NCI-H345 treated with DMSO at 0.1 percent for 48 hours (cell line): ENCODE measurements around the gene SLC25A30.
"Not testable (repeated sequence)": the region's sequence is repeated elsewhere in the genome, so short reads cannot be mapped to it uniquely, and the experiment has no call there.

Experiments
- DNase-seq: peaks from one replicate; lab custom pipeline; 2025; ENCODE audit not compliant: unreplicated experiment; lab: John Stamatoyannopoulos, UW

SLC25A30 gene

GRCh38 chr13:45433381-45433790 lies 15.2 kb upstream of the SLC25A30 start:
- DNase-seq, result no peak

- no peak for DNase-seq
Measured at GRCh38 chr13:45432737-45433380, 14.7 kb upstream of the SLC25A30 start.

GRCh38 chr13:45426056-45426841 lies 8.1 kb upstream of the SLC25A30 start:
- not testable (repeated sequence) for DNase-seq

GRCh38 chr13:45422731-45423292 lies 4.6 kb upstream of the SLC25A30 start:
- no peak for DNase-seq

- DNase-seq, result no peak
Measured at GRCh38 chr13:45419945-45420344, 1.8 kb upstream of the SLC25A30 start.

- not testable (repeated sequence) for DNase-seq
Measured at GRCh38 chr13:45419389-45419788, 1.2 kb upstream of the SLC25A30 start.

- DNase-seq, result no peak
Measured at GRCh38 chr13:45416516-45417128, 1.6 kb downstream of the SLC25A30 start.

- DNase-seq, result no peak
Measured at GRCh38 chr13:45415112-45415511, 3.1 kb downstream of the SLC25A30 start.

- no peak for DNase-seq
Measured at GRCh38 chr13:45413826-45414307, 4.3 kb downstream of the SLC25A30 start.

GRCh38 chr13:45412274-45413049 lies 5.7 kb downstream of the SLC25A30 start:
- DNase-seq, result no peak

GRCh38 chr13:45411631-45412030 lies 6.5 kb downstream of the SLC25A30 start:
- DNase-seq, result no peak

- no peak for DNase-seq
Measured at GRCh38 chr13:45411221-45411620, 7.0 kb downstream of the SLC25A30 start.

- DNase-seq, result no peak
Measured at GRCh38 chr13:45410466-45410865, 7.7 kb downstream of the SLC25A30 start.

GRCh38 chr13:45410001-45410400 lies 8.2 kb downstream of the SLC25A30 start:
- no peak for DNase-seq

- no peak for DNase-seq
Measured at GRCh38 chr13:45406421-45406820, 11.8 kb downstream of the SLC25A30 start.

GRCh38 chr13:45403081-45403480 lies 15.1 kb downstream of the SLC25A30 start:
- DNase-seq, result no peak

GRCh38 chr13:45402641-45403040 lies 15.5 kb downstream of the SLC25A30 start:
- DNase-seq, result no peak

GRCh38 chr13:45401314-45401713 lies 16.9 kb downstream of the SLC25A30 start:
- DNase-seq, result no peak

GRCh38 chr13:45398877-45399276 lies 19.3 kb downstream of the SLC25A30 start:
- DNase-seq, result no peak

- no peak for DNase-seq
Measured at GRCh38 chr13:45396533-45397095, 21.6 kb downstream of the SLC25A30 start.
